ENCODE data around the gene PODN.

DNA sequence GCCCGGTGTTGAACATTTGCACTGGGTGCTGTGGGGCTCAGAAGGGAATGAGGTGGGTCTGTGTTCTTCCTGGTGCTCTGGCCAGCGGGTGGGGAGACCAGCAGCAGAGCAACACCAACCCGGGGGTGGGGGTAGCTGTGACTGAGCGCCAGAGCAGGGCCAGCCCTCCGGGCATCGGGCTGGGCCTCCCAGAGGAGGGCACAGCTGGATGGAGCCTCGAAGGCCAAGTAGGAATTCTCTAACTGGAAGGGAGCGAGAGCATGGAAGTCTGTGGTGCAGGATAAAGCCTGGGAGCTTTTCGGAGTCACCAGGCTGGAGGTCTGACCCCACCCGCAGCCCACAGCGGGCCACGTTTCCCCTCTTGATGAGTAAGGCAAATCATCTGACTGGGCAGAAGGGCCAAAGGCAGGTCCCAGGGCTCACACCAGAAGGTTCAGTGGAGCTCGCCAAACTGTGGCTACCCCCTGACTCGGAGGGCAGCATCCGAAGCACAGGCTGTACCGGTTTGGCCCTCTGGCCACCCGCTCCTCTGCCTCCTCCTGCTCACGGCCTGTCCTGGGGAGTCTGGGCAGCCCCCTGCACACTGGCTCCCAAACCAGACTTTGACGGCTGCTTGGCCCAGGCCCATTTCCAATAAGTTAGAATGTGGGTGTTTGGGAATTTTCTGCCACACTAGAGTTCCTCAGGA lies 61.6 kb downstream of the PODN start:
- TF ChIP-seq CTCF (IDR thresholded peaks at IDR 0.05) (no peak), POLR2A (IDR thresholded peaks at IDR 0.05) (no peak)
